Non-pigmented ciliary epithelial cell (primary cell): Measurements from ENCODE around the gene MCM3AP.

ENCODE experiments used
- DNase-seq: peaks from one replicate; pipeline ENCODE4 v3.0.0-alpha.2; 2010; ENCODE audit warnings: low read depth

Gene MCM3AP

GRCh38 chr21:46217511-46218196, 67.8 kb downstream of the MCM3AP start:
- DNase-seq = no peak

GRCh38 chr21:46216132-46216747, 69.2 kb downstream of the MCM3AP start:
- no peak for DNase-seq

GRCh38 chr21:46215436-46216131, 69.8 kb downstream of the MCM3AP start:
- no peak for DNase-seq

- DNase-seq = no peak
Observed at GRCh38 chr21:46214478-46215340, 70.7 kb downstream of the MCM3AP start.

- no peak for DNase-seq
Observed at GRCh38 chr21:46213620-46214286, 71.7 kb downstream of the MCM3AP start.

- DNase-seq = no peak
Observed at GRCh38 chr21:46212721-46213484, 72.5 kb downstream of the MCM3AP start.

GRCh38 chr21:46211786-46212720, 73.4 kb downstream of the MCM3AP start:
- DNase-seq = no peak

- DNase-seq = no peak
Observed at GRCh38 chr21:46211376-46211775, 74.0 kb downstream of the MCM3AP start.

GRCh38 chr21:46210378-46211136, 74.9 kb downstream of the MCM3AP start:
- DNase-seq = no peak

- DNase-seq = no peak
Observed at GRCh38 chr21:46208761-46209721, 76.4 kb downstream of the MCM3AP start.

GRCh38 chr21:46207920-46208591, 77.4 kb downstream of the MCM3AP start:
- no peak for DNase-seq

- no peak for DNase-seq
Observed at GRCh38 chr21:46207006-46207919, 78.1 kb downstream of the MCM3AP start.

- DNase-seq = no peak
Observed at GRCh38 chr21:46206163-46207005, 79.0 kb downstream of the MCM3AP start.

- DNase-seq = no peak
Observed at GRCh38 chr21:46205766-46206162, 79.6 kb downstream of the MCM3AP start.

GRCh38 chr21:46205166-46205565, 80.2 kb downstream of the MCM3AP start:
- no peak for DNase-seq
